ENCODE results near the gene SDK2. TPM values are rescaled to one million over a fixed set of nuclear protein-coding genes. Genes with fewer than 3 reads are reported as not detected.

The SDK2 gene
- total and polyA plus RNA-seq, 9 donors, result 0.40 to 5.4 (median 0.96) TPM

- TF ChIP-seq POLR2A (IDR thresholded peaks at IDR 0.05) (no peak), CTCF (IDR thresholded peaks at IDR 0.05) (no peak), EP300 (IDR thresholded peaks at IDR 0.05) (no peak)
- Histone ChIP-seq H3K9me3 (no peaks in the 10 kb centered on the region), H3K4me3 (no peak overlapping the region), H3K27ac (no peak overlapping the region), H3K27me3 (no peaks in the 10 kb centered on the region), H3K4me1 (ENCODE audit: insufficient read depth) (no peaks in the 10 kb centered on the region), H3K36me3 (no peaks in the 10 kb centered on the region)
- 61 to 75% (median 74%) methylated on average over 9 of the region's 9 CpGs for WGBS, 3 donors
- no peak for DNase-seq
- intact Hi-C loops (cut with DNase I), result no loop called here
Measured at GRCh38 chr17:73446617-73447016, 197.6 kb downstream of the SDK2 start.

GRCh38 chr17:73445466-73445865 lies 198.8 kb downstream of the SDK2 start:
- no peak for TF ChIP-seq CTCF (IDR thresholded peaks at IDR 0.05)
- no peak for TF ChIP-seq EP300 (IDR thresholded peaks at IDR 0.05)
- no peak for TF ChIP-seq POLR2A (IDR thresholded peaks at IDR 0.05)
- H3K4me3 ChIP-seq, result no peak overlapping the region
- H3K4me1 ChIP-seq (ENCODE audit: insufficient read depth), result no peaks in the 10 kb centered on the region
- 87 to 92% (median 90%) methylated on average over 7 of the region's 7 CpGs for WGBS, 3 donors
- no peak for DNase-seq
- H3K36me3 ChIP-seq, result no peaks in the 10 kb centered on the region
- intact Hi-C loops (cut with DNase I), result no loop called here
- H3K27me3 ChIP-seq, result no peaks in the 10 kb centered on the region
- H3K27ac ChIP-seq, result no peak overlapping the region
- H3K9me3 ChIP-seq, result no peaks in the 10 kb centered on the region

GRCh38 chr17:73444021-73444420 lies 200.2 kb downstream of the SDK2 start:
- TF ChIP-seq CTCF (IDR thresholded peaks at IDR 0.05) (no peak), POLR2A (IDR thresholded peaks at IDR 0.05) (no peak), EP300 (IDR thresholded peaks at IDR 0.05) (no peak)
- H3K4me1 ChIP-seq (ENCODE audit: insufficient read depth), result no peaks in the 10 kb centered on the region
- no peak overlapping the region for H3K27ac ChIP-seq
- intact Hi-C loops (cut with DNase I), result no loop called here
- no peak overlapping the region for H3K4me3 ChIP-seq
- no peaks in the 10 kb centered on the region for H3K27me3 ChIP-seq
- no peaks in the 10 kb centered on the region for H3K9me3 ChIP-seq
- whole genome bisulfite sequencing, 3 donors, result 90 to 95% (median 93%) methylated on average over 8 of the region's 8 CpGs
- no peak for DNase-seq
- no peaks in the 10 kb centered on the region for H3K36me3 ChIP-seq

- DNase-seq, result no peak
Measured at GRCh38 chr17:73439597-73439996, 204.6 kb downstream of the SDK2 start.

More at GRCh38 chr17:73439597-73439996, 204.6 kb downstream of the SDK2 start:
- Histone ChIP-seq H3K36me3 (no peaks in the 10 kb centered on the region), H3K27ac (no peak overlapping the region), H3K27me3 (no peaks in the 10 kb centered on the region), H3K4me1 (ENCODE audit: insufficient read depth) (no peaks in the 10 kb centered on the region), H3K9me3 (no peaks in the 10 kb centered on the region), H3K4me3 (no peak overlapping the region)
- WGBS, 3 donors, result 96 to 98% (median 96%) methylated on average over 7 of the region's 7 CpGs
- TF ChIP-seq CTCF (IDR thresholded peaks at IDR 0.05) (no peak), POLR2A (IDR thresholded peaks at IDR 0.05) (no peak), EP300 (IDR thresholded peaks at IDR 0.05) (no peak)
- intact Hi-C loops (cut with DNase I), result loop anchor here in 1 of 4 donors (5.0 kb wide), 1 partner anchor 738 kb away; no protein-coding TSS in a partner anchor

Measured in ovary (tissue), 9 donors.